PC-9 (cell line): ENCODE results near the gene EPG5.

ENCODE experiments used
- CTCF ChIP-seq: fragments of 200-600 bp; sonication (generic); conservative IDR thresholded peaks from 2 replicates; pipeline ENCODE4 v1.6.1; 2017; ENCODE audit warnings: mixed run types, antibody characterized with exemption, mild to moderate bottlenecking, moderate library complexity
- EZH2 ChIP-seq: fragments of 200-600 bp; sonication (generic); IDR thresholded peaks from 2 replicates; pipeline ENCODE4 v1.8.0; 2017; ENCODE audit warnings: antibody characterized with exemption, low read depth

DNA sequence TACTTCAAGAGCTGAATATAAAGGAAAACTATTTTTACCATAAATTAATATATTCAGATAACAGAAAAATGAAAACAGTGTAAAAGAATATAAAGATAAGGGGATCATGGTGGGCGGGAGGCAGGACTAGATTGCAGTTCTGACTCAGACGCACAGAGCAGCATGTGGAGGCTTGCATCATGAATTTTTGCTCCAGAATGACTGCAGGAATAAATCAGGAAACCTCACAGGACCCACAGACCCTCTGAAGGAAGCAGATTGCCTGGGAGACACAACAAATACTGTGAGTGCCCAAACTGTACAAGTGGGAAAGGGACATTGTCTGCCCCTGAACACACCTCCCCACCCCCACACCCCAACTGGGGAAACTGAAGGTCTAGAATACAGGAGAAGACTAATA is 160.9 kb downstream of the EPG5 start:
- TF ChIP-seq CTCF (no peak), EZH2 (no peak)
